H7 (cell line): ENCODE measurements around the gene BRINP3. TPM values are rescaled to one million over a fixed set of nuclear protein-coding genes. Genes with fewer than 3 reads are reported as not detected.

Source experiments
- DNase-seq: peaks from one replicate; pipeline ENCODE4 v3.0.0; 2012
- H3K27me3 ChIP-seq: 2 replicates; pipeline ENCODE4 v1.6.0; 2011; ENCODE audit warnings: mild to moderate bottlenecking, low read length; ENCODE audit not compliant: control insufficient read depth, insufficient read depth
- H3K36me3 ChIP-seq: replicated peaks from 2 replicates; pipeline ENCODE4 v1.5.1; 2011; ENCODE audit warnings: low read length; ENCODE audit not compliant: control insufficient read depth, insufficient read depth
- H3K4me3 ChIP-seq: 2 replicates; pipeline ENCODE4 v1.5.1; 2011; ENCODE audit warnings: low read depth, mild to moderate bottlenecking, control low read depth, low read length, moderate library complexity; ENCODE audit not compliant: insufficient read depth
- total RNA-seq: library from RNA; depleted of rRNA; stranded (reverse); fragments of >200 nt; shearing (Covaris generic); gene quantifications from 2 replicates; pipeline ENCODE4 v1.2.3, GENCODE V29; 2014

Gene BRINP3
- total RNA-seq, 1 experiment from 2014 or later, result not detected

DNA sequence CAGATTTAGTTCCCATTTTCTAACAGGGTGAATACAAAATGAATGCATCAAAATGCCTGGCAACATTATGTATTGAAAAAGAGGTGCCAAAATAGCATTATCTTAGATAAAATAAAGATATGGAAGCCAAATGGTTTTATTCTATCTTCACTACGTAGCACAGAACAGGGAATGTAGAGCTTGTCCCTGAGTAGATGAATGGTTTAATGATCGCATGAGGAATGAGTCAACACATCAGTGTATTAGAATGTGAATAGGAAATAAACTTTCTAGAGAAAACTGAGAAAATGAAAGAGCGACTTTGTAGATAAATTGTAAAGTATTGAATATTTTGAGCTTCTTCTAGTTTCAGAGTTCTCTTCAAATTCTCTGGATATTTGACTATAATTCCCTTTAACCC lies 74.3 kb downstream of the BRINP3 start:
- DNase-seq, result no peak
- H3K27me3 ChIP-seq, result no peaks in the 10 kb centered on the region
- H3K36me3 ChIP-seq, result no peaks in the 10 kb centered on the region
- no peak overlapping the region for H3K4me3 ChIP-seq

DNA sequence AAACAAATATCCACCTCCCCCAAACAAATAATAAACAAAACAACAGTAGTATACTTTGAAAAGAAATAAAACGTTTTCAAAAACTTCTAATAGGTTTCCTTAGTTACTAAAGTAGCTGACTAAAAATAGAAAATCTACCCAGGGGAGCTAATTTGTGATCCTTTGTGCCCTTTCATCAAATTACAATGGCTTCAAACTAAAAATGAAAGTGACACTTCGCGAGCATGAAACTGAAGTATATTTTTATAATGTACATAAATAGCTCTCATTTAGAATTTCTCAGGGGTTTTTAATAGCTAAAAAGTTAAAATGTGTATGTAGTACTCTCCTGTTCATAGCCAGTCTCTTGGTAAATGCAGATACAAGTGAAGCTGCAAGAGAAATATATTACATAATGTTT lies 78.4 kb downstream of the BRINP3 start:
- H3K27me3 ChIP-seq, result no peaks in the 10 kb centered on the region
- DNase-seq, result no peak
- H3K4me3 ChIP-seq, result no peak overlapping the region
- H3K36me3 ChIP-seq, result no peaks in the 10 kb centered on the region

DNA sequence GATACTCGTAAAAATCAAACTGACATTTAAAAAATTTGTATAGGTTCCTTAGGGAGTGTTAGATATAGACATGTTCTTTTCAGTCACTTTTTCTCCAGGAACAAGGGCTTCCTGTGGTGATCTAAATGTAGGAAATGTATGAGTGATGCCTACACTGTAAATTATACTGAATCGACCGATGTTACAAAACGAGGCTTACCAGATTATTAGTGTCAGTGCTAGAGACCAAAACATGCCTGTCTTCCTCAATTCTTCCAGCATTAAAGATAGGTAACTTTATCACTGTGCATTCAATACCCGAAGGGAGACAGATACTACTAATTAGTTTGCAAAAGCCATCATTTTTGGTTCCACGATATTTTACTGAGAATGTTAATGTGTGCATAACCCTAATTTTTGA lies 86.1 kb downstream of the BRINP3 start:
- no peaks in the 10 kb centered on the region for H3K36me3 ChIP-seq
- DNase-seq, result no peak
- H3K27me3 ChIP-seq, result no peaks in the 10 kb centered on the region
- no peak overlapping the region for H3K4me3 ChIP-seq

DNA sequence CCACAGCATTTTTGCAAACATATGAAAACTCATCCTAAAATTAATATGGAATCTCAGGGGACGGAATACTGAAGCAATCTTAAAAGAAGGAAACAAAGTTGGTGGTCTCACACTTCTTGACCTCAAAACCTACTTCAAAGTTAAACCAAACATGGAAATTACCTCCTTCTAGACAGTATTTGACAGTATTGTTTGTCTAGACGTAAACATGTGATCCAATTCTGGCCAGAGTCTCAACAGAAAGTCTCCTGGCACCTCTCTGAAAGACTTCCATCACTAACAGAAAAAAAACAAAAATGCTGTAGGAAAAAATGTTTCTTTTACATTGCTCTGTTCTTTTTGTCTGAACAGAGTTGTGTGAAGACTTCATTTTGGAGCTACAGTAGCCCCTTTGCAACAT lies 99.7 kb downstream of the BRINP3 start:
- Histone ChIP-seq H3K27me3 (no peaks in the 10 kb centered on the region), H3K36me3 (no peaks in the 10 kb centered on the region), H3K4me3 (no peak overlapping the region)
- DNase-seq, result no peak

DNA sequence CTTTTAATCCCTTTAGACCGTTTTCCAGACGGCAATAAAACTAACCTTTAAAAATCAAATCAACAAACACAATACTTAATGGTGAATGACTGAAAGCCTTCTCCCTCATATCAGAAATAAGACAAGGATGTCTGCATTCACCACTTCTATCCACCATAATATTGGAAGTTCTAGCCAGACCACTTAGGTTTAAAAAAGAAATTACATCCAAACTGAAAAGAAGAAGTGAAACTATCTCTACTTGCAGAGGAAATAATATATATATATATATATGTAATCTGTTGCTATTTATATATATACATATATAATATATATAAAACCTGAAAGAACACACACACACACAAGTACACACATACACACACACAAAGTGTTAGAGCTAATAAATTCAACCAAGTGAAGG lies 100.4 kb downstream of the BRINP3 start:
- DNase-seq, result no peak
- Histone ChIP-seq H3K27me3 (no peaks in the 10 kb centered on the region), H3K4me3 (no peak overlapping the region), H3K36me3 (no peaks in the 10 kb centered on the region)

DNA sequence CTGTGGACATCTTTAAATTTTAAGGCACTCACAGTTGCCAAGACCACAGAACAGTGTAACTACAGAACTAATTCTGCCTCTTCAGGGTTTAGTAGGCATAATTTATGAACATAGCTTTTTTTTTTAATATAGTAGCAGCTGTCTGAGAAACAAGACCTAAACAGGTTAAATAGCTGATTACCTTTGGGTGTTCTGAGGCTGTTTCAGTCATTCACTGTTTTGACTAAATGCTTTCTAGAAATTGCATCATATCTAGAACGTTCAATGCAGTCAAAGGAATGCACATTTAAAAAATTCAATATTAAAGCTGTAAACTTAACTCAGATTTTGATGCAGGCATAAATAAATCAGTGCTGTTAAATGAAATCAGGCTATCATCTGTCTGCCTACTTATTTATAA lies 101.6 kb downstream of the BRINP3 start:
- Histone ChIP-seq H3K27me3 (no peaks in the 10 kb centered on the region), H3K4me3 (no peak overlapping the region), H3K36me3 (no peaks in the 10 kb centered on the region)
- DNase-seq, result no peak

DNA sequence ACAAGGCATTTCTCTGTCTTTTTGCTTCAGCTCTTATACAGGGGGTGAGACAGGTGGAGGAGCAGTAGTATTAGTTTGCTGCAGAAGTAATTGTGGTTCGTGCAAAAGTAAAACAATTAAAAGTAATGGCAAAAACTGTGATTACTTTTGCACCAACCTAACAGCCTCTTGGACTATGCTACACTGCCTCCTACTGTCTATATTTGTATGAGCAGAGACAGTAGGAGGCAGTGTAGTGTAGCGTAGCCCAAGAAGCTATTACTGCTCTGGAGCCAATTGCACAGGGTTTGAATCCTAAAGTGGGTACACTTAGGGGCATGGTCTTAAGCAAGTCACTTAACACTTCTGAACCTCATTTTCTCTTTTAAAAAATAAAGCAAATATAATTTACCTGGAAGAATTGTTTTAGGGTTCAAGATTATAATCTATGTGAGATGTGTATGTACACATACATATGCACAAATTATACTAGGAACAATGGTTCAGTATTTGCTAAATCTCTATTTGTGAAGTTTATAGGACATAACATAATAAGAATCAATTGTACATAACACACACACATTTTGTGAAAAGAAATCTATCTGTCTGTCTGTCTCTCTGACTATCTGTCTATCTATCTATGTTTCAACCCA lies 103.8 kb downstream of the BRINP3 start:
- H3K36me3 ChIP-seq, result no peaks in the 10 kb centered on the region
- peak; percentile 1 for DNase-seq

DNA sequence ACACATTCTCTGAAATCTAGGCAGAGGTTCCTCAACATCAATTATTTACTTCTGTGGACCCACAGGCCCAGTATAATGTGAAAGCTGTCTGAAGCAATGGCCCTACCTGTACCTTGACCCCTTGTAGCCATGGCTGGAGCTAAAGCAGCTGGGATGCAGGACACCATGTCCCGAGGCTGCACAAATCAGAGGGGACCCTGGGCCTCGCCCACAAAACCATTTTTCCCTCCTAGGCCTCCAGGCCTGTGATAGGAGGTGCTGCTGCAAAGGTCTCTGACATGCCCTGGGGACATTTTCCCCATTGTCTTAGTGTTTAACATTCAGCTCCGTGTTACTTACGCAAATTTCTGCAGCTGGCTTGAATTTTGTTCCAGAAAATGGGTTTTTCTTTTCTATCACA lies 110.5 kb downstream of the BRINP3 start:
- Histone ChIP-seq H3K27me3 (no peaks in the 10 kb centered on the region), H3K4me3 (no peak overlapping the region), H3K36me3 (no peaks in the 10 kb centered on the region)
- no peak for DNase-seq

More for the DNA sequence above, 103.8 kb downstream of the BRINP3 start:
- Histone ChIP-seq H3K27me3 (no peaks in the 10 kb centered on the region), H3K4me3 (no peak overlapping the region)

DNA sequence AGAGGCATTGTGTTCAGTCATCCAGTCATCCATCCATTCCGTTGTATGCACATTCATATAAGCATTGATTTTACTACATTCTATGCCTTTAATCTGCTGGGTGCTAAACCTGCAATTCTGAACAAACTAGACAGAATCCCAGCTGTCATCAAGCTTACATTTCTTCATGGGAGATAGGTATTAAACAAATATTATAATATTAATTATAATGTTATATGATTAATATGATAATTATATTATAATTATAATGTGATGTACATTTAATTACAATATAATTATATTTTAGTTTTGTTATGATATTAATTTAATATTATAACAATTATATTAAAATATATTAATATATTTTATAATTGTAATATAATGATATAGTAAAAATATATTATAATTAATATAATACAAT lies 112.4 kb downstream of the BRINP3 start:
- H3K4me3 ChIP-seq, result no peak overlapping the region
- no peaks in the 10 kb centered on the region for H3K27me3 ChIP-seq
- no peaks in the 10 kb centered on the region for H3K36me3 ChIP-seq
- no peak for DNase-seq

DNA sequence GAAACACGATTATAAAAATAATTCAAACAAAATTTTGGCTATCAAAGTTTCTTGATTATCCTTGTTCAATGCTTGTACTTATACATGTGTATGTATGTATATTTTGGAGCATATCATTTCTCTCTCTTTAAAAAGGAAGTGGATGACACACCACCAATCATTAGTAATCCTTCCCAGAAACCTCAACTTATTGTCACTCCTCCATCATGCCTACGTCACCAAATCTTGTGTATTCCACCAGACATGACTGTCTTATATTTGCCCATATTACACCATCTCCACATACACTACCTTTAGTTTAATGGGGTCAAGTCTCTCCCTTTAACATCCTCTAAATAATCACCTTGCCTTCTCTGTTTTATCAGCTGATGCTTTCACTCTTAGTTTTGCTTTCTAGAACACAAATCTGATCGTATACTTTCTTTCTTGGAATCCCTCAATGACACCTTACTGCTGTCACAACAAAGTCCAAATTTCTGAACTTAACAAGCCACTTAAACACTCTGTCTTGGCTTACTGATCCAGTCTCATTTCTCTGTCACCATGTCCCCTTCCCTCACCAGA lies 124.0 kb downstream of the BRINP3 start:
- Histone ChIP-seq H3K27me3 (no peaks in the 10 kb centered on the region), H3K4me3 (no peak overlapping the region), H3K36me3 (no peaks in the 10 kb centered on the region)
- DNase-seq, result no peak

DNA sequence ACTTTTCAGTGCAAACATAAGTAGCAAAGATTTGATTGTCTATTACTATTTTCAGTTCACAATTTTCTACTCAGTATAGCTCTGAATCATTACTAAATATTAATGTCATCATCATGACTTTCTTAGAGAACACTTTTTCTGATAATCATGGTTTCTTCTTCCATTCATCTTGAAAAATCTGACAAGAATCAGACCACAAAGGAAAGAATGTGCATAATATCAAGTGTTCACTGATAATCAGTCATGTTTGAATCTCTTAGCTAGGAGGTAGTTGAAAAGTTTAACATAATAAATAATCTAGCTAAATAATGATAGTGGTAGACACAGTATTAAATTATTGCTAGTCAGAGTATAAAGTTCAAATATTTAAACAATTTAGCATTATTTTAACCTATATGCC lies 133.2 kb downstream of the BRINP3 start:
- Histone ChIP-seq H3K4me3 (no peak overlapping the region), H3K27me3 (no peaks in the 10 kb centered on the region), H3K36me3 (no peaks in the 10 kb centered on the region)
- no peak for DNase-seq

DNA sequence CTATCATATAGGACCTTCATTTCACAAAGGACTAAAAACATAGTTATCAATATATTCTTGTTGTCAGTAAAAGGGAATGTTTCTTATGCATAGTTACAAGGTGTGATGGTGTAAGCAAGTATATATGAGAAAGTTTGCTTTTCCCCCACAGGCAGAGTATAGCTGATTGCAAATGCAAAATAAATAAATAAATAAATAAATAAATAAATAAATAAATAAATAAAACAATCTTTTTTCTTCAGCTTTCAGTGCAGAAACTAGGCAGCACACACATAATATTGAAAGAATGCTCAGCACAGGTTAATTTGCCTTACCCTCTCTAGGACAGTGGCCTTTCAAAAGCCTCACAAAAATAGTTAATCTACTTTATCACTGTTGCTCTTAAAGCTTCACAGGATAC lies 138.8 kb downstream of the BRINP3 start:
- Histone ChIP-seq H3K36me3 (no peaks in the 10 kb centered on the region), H3K27me3 (no peaks in the 10 kb centered on the region), H3K4me3 (no peak overlapping the region)
- DNase-seq, result no peak

DNA sequence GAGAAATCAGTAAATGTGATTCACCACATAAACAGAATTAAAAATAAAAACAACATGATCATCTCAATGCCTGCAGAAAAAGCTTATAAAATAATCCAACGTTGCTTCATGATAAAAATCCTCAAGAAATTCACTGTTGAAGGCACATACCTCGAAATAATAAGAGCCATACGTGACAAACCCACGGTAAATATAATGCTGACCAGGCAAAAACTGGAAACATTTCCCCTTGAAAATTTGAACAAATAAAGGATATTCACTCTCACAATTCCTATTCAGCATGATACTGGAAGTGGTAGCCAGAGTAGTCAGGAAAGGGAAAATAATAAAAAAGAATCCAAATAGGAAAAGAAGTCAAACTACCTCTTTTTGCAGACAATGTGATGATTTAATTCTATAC lies 148.8 kb downstream of the BRINP3 start:
- Histone ChIP-seq H3K36me3 (no peaks in the 10 kb centered on the region), H3K27me3 (no peaks in the 10 kb centered on the region), H3K4me3 (no peak overlapping the region)
- DNase-seq, result no peak

DNA sequence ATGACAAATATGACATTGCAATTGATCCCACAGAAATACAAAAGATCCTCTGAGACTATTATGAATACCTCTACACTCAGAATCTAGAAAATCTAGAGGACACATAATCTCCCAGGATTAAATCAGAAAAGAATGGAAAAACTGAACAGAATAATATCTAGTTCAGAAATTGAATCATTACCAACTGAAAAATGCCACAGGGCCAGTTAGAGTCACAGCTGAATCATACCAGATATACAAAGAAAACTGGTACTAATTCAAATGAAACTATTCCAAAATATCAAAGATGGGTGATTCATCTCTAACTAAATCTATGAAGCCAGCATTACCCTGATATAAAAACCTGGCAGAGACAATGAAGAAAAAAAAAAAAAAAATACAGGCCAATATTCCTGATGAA lies 149.3 kb downstream of the BRINP3 start:
- DNase-seq, result no peak
- Histone ChIP-seq H3K36me3 (no peaks in the 10 kb centered on the region), H3K27me3 (no peaks in the 10 kb centered on the region), H3K4me3 (no peak overlapping the region)

DNA sequence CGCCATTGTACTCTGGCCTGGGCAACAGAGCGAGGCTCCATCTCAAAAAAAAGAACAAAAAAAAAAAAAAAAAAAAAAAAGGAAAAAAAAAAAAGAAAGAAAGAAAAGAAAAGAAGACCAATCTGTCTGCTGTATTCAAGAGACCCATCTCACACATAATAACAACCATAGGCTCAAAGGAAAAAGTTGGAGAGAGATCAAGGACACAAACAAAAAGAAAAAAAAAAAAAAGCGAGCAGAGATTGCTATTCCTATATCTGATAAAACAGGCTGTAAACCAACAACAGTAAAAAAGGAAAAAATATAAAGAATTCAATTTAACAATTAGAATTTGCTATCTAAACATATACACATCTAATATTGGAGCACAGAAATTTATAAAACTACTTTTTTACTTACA lies 150.4 kb downstream of the BRINP3 start:
- no peak overlapping the region for H3K4me3 ChIP-seq
- H3K36me3 ChIP-seq, result no peaks in the 10 kb centered on the region
- H3K27me3 ChIP-seq, result no peaks in the 10 kb centered on the region
- no peak for DNase-seq

DNA sequence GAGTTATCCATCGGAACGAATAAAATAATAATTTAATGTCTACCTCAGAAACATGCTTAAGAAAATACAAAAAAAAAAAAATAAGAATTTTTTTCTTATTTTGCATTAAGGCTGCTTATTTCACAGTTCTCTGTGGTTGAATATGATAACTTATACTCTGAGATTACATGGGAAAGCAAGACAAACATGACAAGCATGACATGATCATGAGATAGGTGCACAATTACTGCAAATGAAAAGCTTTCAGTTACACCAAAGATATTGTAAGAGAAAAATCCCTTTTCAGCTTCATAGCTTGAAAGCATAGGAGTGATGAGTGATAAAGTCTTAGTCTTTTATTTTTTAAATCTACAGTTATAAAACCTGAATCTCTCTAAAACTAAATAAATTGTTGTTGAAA lies 154.1 kb downstream of the BRINP3 start:
- no peaks in the 10 kb centered on the region for H3K27me3 ChIP-seq
- H3K4me3 ChIP-seq, result no peak overlapping the region
- DNase-seq, result no peak
- H3K36me3 ChIP-seq, result no peaks in the 10 kb centered on the region
